ENCODE results near the gene PLXNB3.

The PLXNB3 gene

DNA sequence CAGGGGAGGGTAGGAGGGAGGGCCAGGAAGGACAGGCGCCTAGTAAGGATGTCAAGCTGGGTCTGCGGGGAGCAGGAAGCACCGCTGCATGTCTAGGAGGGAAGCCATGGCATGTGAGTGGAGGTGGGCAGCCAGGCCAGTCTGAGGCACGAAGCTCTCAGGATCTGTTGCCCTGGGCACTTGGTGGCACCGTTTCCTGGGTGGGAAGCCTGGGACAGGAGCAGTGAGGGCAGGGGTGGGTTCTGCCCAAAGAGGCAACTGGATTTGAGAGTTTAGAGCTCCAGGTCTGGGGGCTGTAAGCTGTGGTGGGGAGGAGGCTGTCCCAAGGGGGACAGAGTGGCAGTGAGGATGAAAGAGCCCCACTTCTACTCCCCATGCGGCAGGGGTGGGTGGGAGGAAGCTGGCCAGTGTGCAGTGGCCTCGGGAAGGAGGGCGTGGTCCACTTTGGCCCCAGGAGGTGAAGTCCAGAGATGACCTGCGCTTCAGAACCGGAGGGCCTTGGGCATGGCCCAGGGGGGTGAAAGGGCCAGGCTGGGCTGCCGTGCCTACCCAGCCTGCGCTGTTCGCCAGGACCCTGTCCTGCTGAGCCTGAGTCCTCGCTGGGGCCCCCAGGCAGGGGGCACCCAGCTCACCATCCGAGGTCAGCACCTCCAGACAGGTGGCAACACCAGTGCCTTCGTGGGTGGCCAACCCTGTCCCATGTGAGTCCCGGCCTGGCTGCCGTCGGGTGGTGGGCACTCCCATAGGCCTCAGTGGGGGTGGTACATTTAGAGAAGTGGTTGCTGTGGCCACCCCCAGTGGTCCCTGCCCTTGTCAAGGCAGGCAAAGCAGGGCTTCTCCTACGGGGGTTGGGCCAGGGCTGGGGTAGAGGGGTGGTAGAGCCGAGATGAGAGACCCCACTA is 8.5 kb downstream of the PLXNB3 start:
- no peak for DNase-seq (ENCODE audit: extremely low read depth in 1 of 2, low read depth in 1 of 2)

DNA sequence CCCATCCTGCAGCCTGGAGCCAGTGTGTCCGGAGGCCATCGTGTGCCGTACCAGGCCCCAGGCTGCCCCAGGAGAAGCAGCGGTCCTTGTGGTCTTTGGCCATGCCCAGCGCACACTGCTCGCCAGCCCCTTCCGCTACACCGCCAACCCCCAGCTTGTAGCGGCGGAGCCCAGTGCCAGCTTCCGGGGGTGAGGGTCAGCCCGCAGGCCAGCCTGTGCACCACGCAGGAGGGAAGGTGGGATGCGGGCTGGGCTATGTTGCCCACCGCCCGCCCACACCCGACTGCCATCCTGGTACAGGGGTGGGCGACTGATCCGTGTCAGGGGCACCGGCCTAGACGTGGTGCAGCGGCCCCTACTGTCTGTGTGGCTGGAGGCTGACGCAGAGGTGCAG is 9.2 kb downstream of the PLXNB3 start:
- DNase-seq (ENCODE audit: extremely low read depth in 1 of 2, low read depth in 1 of 2), result no peak

DNA sequence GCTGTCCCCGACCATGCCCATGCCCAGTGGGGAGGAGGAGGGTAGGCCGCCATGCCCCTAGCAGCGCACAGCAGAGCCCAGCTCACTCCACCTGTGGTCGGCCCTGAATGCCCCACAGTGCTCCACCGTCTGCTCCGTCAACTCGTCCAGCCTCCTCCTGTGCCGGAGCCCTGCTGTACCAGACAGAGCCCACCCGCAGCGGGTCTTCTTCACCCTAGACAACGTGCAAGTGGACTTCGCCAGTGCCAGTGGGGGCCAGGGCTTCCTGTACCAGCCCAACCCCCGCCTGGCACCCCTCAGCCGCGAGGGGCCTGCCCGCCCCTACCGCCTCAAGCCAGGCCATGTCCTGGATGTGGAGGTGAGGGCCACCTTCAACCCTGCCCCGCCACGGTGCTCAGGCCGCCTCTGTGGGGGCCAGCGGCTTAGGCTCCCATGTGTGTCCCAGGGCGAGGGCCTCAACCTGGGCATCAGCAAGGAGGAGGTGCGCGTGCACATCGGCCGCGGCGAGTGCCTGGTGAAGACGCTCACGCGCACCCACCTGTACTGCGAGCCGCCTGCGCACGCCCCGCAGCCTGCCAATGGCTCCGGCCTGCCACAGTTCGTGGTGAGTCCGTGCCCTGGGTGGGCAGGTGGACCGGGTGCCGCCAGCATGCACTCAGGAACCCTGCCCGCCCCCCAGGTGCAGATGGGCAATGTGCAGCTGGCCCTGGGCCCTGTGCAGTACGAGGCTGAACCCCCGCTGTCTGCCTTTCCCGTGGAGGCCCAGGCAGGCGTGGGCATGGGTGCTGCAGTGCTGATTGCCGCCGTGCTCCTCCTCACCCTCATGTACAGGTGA is 9.9 kb downstream of the PLXNB3 start:
- no peak for DNase-seq (ENCODE audit: extremely low read depth in 1 of 2, low read depth in 1 of 2)

- DNase-seq (ENCODE audit: extremely low read depth in 1 of 2, low read depth in 1 of 2), result no peak
Measured at GRCh38 chrX:153774576-153775292, 10.7 kb downstream of the PLXNB3 start.

DNA sequence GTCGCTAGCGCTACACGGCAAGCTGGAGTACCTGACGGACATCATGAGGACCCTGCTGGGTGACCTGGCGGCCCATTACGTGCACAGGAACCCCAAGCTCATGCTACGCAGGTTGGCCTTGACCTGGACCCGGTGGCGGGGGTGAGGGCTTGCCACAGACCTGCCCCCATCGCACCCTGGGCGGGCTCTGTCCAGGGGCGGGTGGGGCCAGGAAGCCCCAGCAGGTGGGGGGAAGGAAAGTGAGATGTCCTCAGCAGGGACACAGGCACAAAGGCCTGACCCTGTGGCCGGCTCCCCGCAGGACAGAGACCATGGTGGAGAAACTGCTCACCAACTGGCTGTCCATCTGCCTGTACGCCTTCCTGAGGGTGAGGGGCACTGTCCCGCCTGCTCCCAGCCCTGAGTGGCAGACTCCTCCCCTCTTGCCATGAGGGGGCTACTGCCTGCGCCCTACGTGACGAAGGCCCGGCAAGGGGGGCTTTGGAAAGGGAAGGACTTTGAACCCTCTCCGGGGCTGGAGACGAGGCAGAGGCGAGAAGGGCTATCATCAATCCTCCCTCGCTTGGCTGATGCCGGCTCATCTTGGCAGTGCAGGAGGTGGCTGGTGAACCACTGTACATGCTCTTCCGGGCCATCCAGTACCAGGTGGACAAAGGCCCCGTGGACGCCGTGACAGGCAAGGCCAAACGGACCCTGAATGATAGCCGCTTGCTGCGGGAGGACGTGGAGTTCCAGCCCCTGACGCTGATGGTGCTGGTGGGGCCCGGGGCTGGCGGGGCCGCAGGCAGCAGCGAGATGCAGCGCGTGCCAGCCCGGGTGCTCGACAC is 11.5 kb downstream of the PLXNB3 start:
- DNase-seq (ENCODE audit: extremely low read depth in 1 of 2, low read depth in 1 of 2), result no peak

- no peak for DNase-seq (ENCODE audit: extremely low read depth in 1 of 2, low read depth in 1 of 2)
Measured at GRCh38 chrX:153776120-153776599, 12.1 kb downstream of the PLXNB3 start.

GRCh38 chrX:153776611-153777045 is 12.6 kb downstream of the PLXNB3 start:
- no peak for DNase-seq (ENCODE audit: extremely low read depth in 1 of 2, low read depth in 1 of 2)

DNA sequence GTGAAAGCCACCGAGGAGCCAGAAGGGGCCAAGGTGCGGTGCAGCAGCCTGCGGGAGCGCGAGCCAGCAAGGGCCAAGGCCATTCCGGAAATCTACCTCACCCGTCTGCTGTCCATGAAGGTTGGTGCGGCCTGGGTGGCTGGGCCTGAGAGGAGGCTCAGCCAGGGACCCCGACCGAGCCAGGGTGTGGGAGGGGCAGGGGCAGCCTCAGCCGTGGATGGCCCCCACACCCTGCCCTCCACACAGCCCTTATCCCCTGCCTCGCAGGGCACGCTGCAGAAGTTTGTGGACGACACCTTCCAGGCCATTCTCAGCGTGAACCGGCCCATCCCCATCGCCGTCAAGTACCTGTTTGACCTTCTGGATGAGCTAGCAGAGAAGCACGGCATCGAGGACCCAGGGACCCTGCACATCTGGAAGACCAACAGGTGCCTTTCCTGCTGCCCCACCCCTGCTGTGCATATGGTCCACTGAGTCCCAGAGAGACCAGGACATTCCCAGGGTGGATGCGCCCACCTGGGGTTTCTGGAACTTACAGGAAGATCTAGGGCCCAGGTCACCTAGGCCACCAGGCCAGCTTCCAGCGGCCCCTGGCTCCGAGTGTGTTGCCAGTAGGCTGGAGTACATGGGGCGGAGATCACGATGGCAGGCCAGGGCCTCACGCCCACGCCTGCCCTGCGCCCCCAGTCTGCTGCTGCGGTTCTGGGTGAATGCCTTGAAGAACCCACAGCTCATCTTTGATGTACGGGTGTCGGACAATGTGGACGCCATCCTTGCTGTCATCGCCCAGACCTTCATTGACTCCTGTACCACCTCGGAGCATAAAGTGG is 13.4 kb downstream of the PLXNB3 start:
- DNase-seq (ENCODE audit: extremely low read depth in 1 of 2, low read depth in 1 of 2), result no peak

DNA sequence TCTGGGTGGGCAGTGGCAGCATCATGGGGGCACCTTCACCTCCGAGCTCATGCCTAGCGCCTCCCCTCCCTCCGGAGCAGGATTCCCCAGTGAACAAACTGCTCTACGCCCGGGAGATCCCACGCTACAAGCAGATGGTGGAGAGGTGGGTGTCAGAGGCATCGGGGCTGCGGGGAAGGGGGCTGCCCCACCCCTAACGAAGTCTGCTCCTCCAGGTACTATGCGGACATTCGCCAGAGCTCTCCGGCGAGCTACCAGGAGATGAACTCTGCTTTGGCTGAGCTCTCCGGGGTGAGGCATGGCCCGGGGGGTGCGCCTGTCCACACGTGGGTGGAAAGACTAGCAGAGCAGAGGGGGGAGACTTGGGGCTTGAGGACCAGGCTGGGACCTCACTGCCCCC is 14.1 kb downstream of the PLXNB3 start:
- no peak for DNase-seq (ENCODE audit: extremely low read depth in 1 of 2, low read depth in 1 of 2)

DNA sequence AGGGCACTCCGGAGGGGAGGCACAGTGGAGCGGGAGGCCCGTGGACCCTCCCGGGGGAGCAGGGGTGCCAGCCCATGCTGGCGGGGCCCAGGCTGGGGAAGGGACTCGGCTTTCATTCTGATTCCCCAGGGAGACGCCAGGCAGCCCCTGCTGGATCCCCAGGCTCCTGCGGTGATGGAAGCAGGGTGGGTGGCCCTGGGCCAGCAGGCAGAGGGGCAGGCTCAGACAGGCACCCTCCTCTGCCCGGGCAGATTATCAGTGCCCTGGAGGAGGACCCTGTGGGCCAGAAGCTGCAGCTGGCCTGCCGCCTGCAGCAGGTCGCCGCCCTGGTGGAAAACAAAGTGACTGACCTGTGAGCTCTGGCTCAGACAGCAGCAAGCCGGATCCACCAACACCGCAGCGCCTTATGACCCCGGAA is 14.6 kb downstream of the PLXNB3 start:
- DNase-seq (ENCODE audit: extremely low read depth in 1 of 2, low read depth in 1 of 2), result no peak

DNA sequence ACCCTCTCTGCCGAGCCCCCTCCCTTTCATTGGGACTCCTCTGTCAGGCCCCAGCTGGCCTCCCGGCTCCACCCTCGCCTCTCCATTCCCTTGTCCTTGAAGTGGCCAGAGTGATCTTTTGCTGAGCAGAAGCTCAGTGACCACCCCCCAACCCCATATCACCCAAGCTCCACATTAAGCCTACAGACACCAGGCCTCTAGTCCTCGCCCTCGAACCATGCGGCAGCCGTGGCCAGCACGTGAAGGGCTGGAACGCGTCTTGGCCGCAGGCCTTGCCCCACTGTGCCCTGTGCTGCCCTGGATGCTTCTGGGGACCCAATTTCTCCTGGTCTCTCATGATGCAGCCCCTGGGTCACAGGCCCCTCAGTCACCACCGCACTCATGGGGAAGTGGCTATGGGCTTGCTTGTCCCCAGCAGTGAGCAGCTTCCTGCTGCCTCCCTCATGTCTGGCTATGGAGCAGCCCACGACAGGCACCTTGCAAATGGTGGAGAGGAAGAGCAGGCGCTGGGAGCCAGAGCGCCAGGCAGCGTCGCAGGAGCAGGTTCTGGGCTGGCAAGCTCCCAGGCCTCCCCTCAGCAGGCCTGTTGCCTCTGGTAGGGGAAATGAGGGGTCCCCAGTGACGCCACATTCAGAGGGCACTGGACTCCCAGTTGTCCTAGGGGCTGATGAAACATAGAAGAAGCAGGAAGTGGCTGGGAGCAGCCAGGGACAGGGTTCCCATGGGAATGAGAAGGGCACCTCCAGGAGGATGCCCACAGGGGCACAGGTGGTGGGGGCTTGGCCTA is 16.0 kb downstream of the PLXNB3 start:
- DNase-seq (ENCODE audit: extremely low read depth in 1 of 2, low read depth in 1 of 2), result no peak

GRCh38 chrX:153780678-153781427 is 16.8 kb downstream of the PLXNB3 start, which contains the start of gene SRPK3:
Gene SRPK3 (plus strand): TSS chrX:153781041. CDS start chrX:153781087, 46 bp downstream.
- no peak for DNase-seq (ENCODE audit: extremely low read depth in 1 of 2, low read depth in 1 of 2)

GRCh38 chrX:153781428-153782047 is 17.5 kb downstream of the PLXNB3 start:
- DNase-seq (ENCODE audit: extremely low read depth in 1 of 2, low read depth in 1 of 2), result no peak

DNA sequence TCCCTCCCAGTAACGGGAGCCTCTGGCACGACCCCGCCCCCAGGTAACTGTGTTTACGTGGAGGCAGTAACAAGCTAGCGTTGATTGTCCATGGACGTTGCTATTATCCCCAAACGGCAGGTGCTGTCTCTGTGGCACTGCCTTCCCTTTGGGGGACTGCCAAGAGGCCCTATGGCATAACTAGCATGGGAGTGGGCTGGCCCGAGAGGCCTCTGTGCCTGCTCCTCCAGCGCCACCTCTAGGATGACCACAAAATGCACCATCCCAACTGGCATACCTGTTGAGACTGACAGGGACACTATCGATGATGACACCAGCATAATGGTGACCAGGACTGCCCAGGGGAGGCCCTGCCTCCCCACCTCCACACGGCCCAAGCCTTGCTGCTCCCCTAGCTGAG is 18.3 kb downstream of the PLXNB3 start:
- no peak for DNase-seq (ENCODE audit: extremely low read depth in 1 of 2, low read depth in 1 of 2)

DNA sequence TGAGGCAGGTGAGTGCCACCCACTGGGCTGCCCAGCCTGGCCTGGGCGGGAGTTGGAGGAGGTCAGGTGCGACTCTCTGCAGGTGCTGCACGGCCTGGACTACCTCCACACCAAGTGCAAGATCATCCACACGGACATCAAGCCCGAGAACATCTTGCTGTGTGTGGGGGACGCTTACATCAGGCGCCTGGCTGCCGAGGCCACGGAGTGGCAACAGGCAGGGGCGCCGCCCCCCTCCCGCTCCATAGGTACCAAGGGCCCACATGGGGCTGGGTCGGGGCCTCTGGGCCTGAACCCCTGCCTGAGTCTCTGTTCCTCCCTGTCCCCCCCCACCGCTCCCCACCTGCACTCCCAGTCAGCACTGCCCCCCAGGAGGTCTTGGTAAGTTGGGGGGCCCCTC is 18.8 kb downstream of the PLXNB3 start:
- no peak for DNase-seq (ENCODE audit: extremely low read depth in 1 of 2, low read depth in 1 of 2)

GRCh38 chrX:153783378-153784013 is 19.4 kb downstream of the PLXNB3 start:
- no peak for DNase-seq (ENCODE audit: extremely low read depth in 1 of 2, low read depth in 1 of 2)
